GM15510 (cell line): ENCODE data around the gene ECSIT.

Experiments
- POLR2A ChIP-seq: IDR thresholded peaks from 3 replicates; pipeline ENCODE4 v1.6.1; 2011; ENCODE audit warnings: borderline replicate concordance; ENCODE audit not compliant: insufficient read length; ENCODE audit errors: extremely low read depth

ECSIT gene

DNA sequence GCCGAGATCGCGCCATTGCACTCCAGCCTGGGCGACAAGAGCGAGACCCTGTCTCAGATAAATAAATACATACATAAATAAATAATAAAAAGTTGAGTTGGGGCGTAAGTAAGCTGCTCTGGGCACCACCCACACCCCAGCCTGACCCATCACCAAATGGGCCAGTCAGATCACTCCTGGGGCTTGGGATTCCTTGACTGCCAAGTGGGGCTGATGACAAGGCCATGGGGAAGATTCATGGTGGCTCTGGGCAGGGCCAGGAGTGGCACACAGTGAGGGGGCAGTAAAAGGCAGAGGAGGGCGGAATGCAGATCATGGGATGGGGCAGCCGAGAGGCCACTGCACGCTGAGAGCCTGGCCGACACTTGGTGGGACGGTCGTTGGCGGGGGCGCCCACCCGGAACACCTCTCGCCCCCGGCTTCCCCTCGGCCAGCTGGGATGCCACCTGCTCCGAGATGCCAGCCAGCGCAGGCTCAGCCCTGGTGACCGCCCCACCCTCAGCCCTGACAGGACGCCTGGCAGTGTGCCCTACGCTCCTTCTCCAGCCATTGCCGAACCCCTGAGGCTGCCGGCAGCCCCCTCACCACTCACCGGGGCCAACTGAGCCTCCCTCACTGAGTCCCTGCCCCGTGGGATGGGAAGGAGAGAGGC lies 34.2 kb downstream of the ECSIT start:
- TF ChIP-seq POLR2A, result no peak

DNA sequence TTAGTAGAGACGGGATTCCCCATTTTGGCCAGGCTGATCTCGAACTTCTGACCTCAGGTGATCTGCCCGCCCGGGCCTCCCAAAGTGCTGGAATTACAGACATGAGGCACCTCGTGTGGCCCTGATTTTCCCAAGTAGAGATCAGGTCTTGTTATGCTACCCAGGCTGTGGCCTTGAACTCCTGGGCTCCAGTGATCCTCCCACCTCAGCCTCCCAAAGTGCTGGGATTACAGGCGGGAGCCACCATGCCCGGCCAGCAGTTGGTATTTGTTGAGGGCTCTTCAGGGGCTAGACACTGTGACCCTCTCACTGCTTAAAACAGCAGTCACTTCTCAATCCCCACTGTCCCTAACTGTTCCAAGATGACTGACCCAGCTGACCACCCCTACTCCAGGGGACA lies 39.6 kb downstream of the ECSIT start:
- TF ChIP-seq POLR2A, result no peak

DNA sequence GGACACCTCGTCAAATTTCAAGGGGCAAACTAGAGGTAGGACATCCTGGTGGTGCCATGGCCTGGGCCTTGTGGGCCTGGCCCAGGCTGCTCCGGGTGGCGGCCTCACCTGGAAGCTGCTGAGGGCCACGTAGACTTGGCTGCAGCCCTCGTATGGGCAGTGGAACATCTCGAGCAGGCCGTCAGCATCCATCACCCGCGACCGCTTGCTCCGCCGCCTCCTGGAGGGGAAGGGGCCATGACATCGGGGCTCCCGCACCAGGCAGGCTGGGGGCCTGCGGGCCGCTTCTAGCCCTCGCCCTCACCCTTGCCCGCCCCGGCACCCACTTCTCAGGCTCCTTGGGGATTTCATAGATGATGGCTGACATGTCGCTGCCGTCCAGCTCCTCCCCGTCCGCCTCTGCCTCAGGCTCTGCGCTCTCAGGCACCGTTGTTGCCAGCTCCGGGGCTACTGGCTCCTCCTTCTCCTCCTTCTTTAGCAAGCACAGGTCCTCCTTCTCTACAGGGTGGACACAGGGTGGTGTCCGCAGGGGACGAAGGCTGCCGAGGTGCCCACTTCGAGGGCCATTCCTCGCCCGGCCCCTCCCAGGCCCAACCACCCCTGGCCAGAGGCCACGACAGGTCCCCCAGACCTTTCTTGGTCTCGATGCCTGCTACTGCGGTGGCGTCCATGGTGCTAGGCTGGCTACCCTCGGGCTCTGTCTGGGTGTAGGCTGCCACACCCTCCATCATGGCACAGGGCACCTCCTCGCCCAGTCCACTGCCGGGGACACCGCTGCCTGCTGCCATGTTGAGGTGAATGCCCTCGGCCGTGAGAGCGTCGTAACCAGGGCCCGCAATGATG lies 42.1 kb downstream of the ECSIT start:
- TF ChIP-seq POLR2A, result no peak

DNA sequence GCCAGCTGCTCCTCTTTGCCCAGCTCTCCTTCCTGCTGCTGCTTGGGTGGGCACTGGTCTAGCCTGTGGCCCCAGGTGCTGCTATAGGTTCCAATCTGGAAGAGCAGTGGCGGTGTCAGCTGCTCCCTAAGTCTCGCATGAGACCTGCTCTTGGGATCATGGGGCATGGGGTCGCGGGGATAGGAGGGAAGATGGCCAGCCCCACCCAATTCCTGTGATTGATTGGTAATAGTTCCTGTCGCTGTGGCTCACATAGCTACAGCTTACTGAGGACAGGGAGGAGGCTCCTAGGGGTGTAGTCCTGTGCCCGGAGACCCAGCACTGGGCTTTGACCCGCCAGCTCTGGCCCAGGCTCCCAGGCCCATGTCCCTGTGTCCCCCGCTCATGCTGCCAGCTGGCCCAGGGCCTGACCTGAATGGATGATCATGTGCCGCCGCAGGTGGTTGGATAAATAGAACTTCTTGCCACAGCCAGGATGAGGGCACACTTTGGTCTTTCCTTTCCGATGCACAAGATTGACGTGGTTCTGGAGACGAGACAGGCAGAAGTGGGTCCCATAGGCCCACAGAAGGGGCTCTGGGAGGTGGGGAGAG lies 43.6 kb downstream of the ECSIT start:
- TF ChIP-seq POLR2A, result no peak

DNA sequence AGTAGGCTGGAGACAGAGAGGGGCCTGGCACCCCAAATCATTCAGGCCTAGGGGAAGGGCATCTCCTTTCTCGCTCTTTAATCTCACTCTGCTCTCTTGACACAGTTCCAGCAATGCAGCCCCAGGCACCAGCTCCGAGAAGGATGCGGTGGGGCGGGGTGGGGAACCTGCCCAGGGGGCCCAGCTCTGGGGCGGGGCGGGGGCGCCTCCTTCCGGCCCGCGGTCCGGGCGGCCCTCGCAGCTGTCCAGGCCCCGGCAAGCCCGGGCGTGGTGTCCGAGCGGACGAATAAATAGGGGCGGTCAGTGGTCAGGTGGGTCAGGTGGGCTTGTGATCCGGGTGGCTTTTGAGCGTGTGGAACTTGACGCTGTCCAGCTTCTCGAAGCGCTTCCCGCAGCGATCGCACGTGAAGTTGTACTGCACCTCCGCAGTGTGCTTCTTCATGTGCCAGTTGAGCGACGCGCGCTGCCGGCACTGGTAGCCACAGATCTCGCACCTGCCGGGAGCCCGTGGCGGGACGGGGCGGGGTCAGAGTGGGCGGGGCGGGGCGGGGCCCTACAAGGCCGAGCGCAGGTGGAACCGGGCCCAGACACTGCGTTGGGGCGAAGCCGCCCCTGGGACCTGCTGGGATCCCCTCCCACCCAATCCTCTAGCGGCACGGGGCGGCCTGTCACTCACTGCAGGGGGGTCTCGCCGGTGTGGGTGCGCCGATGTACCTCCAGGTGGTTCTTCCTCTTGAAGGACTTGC lies 45.4 kb downstream of the ECSIT start:
- no peak for TF ChIP-seq POLR2A

DNA sequence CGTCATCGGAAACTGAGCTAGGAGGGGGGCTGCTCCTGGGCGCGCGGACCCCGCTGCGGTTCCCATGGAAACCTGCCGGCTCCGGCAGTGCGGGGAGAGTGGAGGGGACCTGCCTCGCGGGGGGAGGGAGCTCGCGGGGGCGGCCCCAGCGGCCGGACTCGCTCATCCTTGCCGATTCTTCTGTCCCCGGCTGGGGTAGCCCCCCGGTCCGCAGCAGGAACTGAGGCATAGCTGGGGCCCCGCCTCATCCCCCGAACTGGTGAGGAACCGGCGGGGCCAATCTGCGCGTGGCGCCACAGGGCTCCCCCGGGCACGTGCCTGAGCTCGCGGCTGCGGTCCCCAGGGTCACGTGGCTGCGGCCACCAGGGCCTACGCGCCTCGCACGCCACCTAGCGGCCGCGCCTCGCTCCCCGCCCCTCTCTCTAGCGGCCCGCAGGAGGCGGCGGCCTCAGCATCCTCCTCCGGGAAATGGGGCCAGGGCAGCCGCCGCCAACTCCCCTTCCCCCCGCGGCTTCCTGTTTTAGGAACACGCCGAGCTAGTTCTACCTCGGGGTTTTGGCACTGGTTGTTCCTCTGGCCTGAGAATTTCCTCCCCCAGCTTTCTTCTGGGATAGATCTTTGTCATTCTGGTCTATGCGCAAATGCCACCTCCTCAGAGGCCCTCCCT lies 46.4 kb downstream of the ECSIT start:
- peak; percentile 28 for TF ChIP-seq POLR2A

DNA sequence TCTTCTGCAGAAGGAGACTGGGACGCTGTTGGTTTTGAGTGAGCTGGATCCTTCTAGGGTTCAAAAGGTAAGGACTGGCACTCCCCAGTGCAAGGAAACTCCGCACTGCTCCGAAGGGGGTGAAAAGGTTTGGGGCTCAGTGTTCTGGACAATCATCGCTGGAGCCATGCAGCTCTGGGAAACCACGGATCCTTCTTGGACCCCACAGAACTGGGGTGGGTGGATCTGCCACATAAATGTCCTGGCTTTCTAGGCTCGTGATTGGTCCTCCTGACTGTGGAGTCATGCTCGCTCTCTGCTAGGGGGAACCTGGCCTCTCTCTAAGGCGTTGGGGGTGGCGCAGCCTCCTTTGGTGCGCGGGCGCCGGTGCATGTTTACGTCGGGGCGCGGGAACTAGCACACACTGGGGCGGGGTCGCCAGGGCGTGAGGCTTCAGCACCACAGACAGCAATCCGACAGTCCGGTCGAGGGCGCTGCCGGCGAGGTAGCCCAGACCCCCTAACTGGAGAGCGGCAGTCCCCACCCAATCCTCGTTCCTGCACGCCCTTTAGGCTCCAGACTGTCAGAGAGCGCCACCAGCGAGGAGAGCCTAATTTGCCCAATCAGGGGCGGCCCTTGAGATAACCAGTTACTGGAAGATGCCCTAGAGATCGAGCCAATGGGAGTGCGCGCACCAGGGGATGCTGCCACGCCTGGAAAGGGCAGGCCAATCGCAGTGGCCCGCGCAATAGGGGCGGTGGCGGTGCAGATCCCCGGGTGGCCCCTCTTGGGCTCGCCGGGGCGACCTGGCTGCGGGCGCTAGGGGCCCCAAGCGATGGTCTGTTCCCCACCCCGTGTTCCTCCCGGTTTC lies 47.2 kb downstream of the ECSIT start:
- peak; percentile 44 for TF ChIP-seq POLR2A

DNA sequence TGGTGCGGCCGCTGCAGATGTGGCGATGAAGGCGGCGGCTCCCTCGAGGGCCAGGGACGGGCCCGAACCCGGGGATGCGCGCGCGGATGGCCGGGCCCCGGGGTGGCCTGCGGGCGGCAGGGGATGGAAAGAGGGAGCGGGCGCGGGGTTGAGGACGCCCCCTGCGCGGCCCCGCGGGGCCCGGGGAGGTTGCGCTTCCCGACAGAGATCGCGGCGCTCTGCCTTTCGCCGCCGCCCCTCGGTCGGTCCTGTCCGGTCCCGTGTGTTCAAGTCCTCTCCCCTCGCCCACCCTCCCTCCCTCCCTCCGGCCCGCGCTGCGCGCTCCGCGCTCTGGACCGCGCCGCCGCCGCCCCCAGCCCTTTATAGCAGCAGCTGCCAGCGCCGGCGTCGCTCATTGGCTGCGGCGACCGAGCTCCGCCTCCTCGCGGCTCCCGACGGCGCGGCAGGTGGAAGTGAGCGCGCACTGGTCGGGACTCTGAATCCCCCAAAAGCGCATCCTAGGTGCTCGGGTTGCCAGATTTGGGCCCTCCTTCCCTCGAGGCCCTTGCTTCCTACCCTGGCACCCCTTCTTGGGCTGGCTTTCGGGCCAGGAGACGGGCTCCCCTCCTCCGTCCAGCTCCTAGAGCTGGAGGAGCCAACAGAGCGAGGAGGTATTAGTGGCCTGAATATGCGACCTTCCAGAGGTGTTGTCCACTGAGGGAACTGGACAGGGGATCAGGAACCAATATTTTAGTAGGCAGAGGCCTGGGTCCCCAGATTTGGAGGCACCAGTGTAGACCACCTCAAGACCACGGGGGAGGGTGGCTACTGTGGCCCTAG lies 48.0 kb downstream of the ECSIT start, which contains the start of gene ELAVL3:
Gene ELAVL3 (minus strand): TSS at position 332 of the 819 bp plus-strand sequence. CDS start 438 bp downstream, outside the sequence.
- TF ChIP-seq POLR2A, result no peak

DNA sequence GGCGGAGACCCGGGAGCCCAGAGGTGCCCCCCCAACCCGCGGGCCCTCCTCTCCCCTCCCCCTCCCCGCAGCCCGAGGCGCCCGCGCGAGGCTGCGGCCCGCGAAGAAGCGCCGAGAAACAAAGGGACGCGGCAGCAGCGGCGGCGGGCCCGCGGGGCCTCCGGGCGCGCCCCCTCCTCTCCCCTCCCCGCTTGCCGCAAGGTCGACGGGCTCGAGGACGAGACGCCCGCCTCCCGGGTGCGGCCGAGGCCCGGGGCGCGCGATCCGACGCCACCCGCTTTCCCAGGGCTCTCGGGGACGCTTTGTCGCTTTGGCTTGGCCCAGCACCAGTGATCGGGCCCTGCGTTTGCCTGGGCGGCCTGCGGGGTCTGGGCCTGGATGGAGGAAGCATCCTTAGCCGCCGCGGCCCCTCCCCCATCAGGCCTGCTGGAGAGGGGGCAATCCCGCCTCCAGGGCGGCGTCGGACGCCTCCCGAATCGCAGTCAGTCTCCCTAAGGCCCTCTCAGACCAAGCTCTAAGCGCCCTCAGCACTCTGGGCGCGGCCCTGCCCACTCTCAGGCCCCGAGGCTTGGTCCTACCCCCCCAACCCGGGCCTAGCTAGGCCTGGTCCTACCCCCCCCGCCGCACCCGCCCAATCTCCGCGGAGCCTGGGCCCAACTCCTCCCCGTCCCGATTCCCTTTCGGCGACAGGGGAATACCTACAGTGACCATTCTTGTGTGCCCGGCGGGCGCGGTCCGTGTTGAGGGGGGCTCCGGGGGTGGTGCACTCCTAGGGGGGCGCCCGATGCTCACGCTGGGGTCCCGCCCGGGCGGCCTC lies 48.8 kb downstream of the ECSIT start:
- TF ChIP-seq POLR2A, result no peak

DNA sequence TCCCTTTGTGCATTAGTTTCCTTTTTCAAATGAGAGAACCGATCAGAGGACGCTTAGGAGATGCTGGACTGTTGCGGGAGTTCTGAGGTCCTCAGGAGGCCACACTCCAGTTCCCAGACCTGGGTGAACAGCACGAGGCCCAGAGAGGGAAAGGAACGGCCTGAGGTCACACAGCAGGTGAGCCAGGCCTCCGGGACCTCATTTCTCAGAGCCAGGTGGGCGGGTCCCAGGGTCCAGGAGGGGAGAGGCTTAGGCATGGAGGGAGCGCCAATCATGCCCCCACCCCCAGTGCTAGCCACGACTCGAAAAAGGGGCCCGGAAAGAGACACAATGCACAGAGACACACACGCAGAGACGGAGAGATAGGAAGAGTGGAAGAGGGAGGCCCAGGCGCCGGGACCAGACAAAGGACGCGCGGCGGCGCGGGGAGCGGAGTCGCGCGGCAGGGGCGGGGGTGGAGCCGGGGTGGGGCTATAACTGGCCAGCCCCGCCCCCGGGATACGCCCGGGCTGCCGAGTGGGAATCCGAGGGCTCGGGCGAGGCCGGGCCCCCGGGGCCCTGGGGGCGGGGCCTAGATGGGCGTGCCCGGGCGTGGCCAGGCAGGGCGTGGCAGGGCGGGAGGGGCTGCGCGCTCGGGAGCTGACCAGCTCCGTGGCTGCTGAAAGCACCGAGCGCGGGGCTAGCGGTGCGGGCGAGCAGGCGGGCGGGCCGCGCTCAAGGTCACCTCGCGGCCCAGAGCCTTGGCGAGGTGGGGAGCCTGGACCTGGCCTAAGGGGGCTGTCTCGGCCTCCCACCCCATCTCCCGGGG lies 49.6 kb downstream of the ECSIT start:
- no peak for TF ChIP-seq POLR2A
